Daoy (cell line): ENCODE measurements around the gene SLC9A3. TPM values are rescaled to one million over a fixed set of nuclear protein-coding genes. Genes with fewer than 3 reads are reported as not detected.

Source experiments
- DNase-seq: peaks from one replicate; pipeline ENCODE4 v3.0.0-alpha.2; 2015; ENCODE audit warnings: low read depth
- total RNA-seq: library from RNA; depleted of rRNA; stranded (reverse); fragments of >200 nt; shearing (Covaris generic); gene quantifications from 2 replicates; pipeline ENCODE4 v1.2.3, GENCODE V29; 2014

The SLC9A3 gene
- total RNA-seq, 1 experiment from 2014 or later = 2.2 TPM

GRCh38 chr5:462051-462481, 62.2 kb downstream of the SLC9A3 start:
- no peak for DNase-seq

- DNase-seq = no peak
Measured at GRCh38 chr5:460273-460625, 64.0 kb downstream of the SLC9A3 start.

- no peak for DNase-seq
Measured at GRCh38 chr5:459562-460272, 64.5 kb downstream of the SLC9A3 start.

DNA sequence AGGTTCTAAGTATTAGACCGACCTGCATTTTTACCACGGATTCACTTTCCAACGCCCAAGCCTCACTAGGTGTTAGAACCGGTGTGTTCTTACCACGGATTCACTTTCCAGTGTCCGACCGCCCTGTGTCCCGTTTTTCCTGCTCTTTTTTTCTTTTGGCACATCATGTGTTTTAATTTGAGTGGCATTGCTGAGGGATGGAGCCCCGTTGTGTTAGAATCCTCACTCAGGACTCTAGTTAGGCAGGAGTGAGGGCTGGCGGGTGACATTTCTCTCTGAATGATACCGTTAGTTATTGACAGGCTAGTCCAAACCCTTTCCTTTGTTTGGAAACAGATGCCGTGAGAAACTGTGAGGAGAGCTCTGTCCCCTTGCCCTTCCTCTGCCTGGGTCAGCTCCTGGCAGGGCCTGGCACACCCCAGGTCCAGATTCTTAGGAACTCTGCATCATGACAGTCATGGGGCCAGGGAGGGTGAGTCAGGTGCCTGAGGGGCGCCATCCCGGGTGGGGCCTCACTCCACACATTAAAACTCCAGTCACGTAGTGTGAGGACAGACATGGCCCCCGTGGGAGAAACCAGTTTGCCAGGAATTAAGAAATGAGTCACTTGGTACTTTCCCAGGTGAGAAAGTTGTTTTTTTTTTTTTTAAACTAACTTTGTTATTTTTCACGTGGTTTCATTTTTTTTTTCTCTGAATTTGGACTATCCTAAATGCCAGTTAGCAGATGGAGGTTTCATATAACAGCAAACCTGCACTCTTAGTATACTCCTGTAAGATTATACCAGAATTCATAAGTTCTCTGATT, 65.5 kb downstream of the SLC9A3 start:
- DNase-seq = peak; percentile 88

GRCh38 chr5:457195-457961, 66.9 kb downstream of the SLC9A3 start:
- no peak for DNase-seq

GRCh38 chr5:456351-457194, 67.7 kb downstream of the SLC9A3 start:
- DNase-seq = peak; percentile 53

DNA sequence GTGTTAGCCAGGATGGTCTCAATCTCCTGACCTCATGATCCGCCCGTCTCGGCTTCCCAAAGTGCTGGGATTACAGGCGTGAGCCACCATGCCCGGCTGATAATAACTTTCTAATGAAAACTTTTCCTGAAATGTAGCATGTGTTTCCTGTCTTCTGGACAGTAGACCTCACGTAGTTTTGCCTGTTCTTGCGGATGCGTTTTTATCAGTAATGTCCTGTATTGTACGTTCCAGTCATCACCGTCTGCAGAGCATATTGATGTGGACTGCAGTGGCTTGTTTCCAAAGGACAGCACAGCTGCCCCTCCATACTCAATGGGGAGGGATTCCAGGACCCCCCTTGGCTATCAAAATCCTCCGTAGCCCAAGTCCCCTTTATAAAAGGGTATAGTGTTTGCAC, 68.4 kb downstream of the SLC9A3 start:
- no peak for DNase-seq

- no peak for DNase-seq
Measured at GRCh38 chr5:454936-455335, 69.3 kb downstream of the SLC9A3 start.

DNA sequence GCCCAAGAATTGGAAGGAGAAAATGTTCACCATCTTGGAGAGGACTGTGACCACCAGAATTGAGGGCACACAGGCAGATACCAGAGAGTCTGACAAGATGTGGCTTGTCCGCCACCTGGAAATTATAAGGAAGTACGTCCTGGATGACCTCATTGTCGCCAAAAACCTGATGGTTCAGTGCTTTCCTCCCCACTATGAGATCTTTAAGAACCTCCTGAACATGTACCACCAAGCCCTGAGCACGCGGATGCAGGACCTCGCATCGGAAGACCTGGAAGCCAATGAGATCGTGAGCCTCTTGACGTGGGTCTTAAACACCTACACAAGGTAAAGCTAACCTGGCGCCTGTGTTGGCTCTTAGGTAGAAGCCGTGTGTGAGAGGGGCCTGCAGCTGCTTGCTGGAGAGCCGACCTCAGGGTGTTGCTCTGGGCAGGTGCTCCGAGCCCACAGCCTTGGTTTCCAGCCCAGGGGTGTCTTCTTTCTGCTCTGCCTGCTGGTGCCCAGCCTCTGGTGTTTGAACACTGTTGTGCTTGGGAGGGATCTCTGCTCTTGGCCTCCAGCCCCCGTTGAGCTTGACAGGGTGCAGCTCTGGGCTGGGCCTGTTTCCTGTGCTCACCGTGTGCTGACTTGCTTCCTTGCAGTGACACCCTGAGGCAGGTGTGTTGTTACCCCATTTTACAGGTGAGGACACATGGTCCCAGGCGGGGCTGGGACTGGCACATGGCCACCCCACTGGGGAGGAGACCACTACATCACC, 70.3 kb downstream of the SLC9A3 start:
- no peak for DNase-seq

DNA sequence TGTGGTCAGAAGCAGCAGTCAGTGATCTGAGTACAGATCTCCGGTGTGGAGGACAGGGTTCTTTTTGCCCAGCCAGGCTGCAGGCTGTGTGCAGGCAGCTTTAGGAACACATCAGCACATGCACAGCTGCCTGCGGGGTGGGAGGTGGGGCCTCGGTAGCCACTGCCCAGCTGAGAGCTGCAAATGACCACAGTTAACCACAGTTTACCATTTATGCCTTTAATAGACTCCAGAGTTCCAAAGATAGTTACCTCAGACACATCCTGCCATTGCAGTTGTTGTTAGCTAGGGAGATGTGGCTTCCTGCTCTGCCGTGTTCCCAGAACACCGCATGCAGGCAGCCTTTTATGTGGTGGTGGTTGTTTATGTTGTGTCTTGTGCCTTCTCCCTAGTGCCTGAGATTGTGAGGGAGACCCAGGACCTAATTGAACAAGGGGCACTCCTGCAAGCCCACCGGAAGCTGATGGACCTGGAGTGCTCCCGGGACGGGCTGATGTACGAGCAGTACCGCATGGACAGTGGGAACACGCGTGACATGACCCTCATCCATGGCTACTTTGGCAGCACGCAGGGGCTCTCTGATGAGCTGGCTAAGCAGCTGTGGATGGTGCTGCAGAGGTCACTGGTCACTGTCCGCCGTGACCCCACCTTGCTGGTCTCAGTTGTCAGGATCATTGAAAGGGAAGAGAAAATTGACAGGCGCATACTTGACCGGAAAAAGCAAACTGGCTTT, 71.1 kb downstream of the SLC9A3 start:
- no peak for DNase-seq

DNA sequence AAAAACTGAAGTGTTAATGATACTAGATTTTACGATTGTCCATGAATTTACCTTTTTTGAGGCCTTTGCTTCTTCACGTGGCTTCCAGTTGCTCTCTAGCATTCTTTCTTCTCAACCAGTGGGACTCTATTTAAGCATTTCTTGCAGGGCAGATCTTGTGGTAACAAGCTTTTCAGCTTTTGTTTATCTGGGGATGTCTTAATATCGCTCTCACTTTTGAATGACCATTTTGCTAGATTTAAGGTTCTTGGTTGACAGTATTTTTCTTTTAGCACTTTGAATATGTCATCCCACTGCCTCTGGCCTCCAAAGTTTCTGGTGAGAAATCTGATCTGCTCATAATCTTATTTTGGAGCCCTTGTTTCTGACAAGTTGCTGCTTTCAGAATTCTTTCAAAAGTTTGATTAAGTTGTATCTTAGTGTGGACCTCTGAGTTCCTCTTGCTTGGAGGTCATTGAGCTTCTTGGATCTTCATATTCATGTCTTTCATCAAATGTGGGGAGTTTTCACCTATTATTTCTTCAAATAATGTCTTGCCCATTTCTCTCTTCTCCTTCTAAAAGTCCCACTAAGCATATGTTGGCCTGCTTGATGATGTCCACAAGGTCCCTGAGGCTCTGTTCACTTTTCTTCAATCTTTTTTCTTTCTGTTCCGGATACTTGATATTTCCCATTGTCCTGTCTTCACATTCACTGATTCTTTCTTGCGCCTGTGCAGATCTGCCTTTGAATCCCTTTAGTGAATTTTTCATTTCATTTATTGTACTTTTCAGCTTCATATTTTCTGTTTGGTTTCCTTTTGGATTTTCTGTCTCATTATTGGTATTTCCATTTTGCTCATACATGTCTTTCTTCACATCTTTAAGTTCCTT, 72.4 kb downstream of the SLC9A3 start:
- no peak for DNase-seq

- no peak for DNase-seq
Measured at GRCh38 chr5:449151-449550, 75.1 kb downstream of the SLC9A3 start.

GRCh38 chr5:448766-449090, 75.5 kb downstream of the SLC9A3 start:
- no peak for DNase-seq

DNA sequence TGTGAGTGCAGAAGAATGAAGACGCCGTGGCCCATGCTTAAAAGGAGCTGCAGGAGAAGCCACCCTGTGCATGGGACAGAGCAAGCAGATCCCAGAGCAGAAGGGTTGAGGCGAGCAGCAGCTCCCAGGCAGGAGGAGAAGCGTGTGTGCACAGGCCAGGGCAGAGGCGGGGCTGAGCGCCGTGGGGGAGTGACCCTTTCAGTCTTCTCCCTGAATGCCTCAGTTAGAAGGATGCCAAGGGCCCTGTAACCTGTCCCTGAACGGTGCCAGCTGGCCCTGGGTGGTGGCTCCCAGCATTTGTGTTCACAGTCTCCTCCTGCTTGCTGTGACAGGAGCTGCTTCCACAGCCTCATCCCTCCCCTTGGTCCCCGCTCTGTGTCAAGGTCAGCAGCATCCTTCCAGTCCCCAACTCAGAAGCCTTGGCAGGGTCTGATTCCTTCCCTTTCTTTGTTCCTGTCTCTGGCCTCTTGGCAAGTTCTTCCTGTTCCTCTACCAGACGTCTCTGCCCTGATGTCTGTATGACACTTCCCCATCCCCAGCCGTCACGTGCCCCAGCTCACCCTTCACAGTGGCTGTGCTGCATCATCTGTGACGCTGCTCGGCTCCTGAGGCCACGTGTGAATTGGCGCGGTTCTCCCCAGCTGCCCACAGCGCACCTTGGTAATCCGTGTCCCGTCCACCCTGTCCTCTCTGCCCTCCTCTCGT, 76.0 kb downstream of the SLC9A3 start:
- DNase-seq = no peak

GRCh38 chr5:447501-447900, 76.7 kb downstream of the SLC9A3 start:
- no peak for DNase-seq

- no peak for DNase-seq
Measured at GRCh38 chr5:446883-447263, 77.4 kb downstream of the SLC9A3 start.

- no peak for DNase-seq
Measured at GRCh38 chr5:446066-446882, 78.0 kb downstream of the SLC9A3 start.

DNA sequence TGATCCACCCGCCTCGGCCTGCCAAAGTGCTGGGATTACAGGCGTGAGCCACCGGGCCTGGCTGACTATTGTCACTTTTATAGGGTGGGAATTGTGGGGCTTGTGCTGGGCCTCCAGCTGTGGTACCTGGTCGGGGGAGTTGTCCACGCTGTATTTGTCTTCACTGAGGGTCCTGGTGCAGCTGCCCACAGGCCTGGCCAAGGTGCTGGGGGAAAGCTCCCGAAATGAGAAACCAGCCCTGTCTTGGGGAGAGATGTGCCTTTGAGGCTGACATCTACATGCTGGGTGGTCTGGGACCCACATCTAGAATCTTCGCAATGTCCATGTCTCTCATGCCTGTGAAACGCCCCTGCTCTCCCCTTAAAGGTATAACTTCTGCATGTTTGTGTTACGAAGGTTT, 78.7 kb downstream of the SLC9A3 start:
- DNase-seq = no peak
